K562 (cell line): Measurements from ENCODE around the gene ASPRV1. TPM values are rescaled to one million over a fixed set of nuclear protein-coding genes. Genes with fewer than 3 reads are reported as not detected.
A peak's percentile ranks its signal among the peaks of the same experiment; 100 is the strongest.

Source experiments
- BHLHE40 ChIP-seq: IDR thresholded peaks from 2 replicates; pipeline ENCODE4 v1.6.1; 2011; ENCODE audit warnings: low read length, improper control_type of control experiment
- CXXC5 ChIP-seq: fragments of 250-450 bp; sonication (Bioruptor Pico); IDR thresholded peaks from 2 replicates; pipeline ENCODE4 v1.8.0; 2022; ENCODE audit warnings: inconsistent platforms, mild to moderate bottlenecking, moderate library complexity
- DPF2 ChIP-seq: fragments of 450-650 bp; IDR thresholded peaks from 2 replicates; pipeline ENCODE4 v1.6.1; 2016
- FOSL1 ChIP-seq: fragments of 200-800 bp; sonication (Bioruptor generic); conservative IDR thresholded peaks from 2 replicates; pipeline ENCODE4 v1.6.1; 2016; ENCODE audit warnings: missing genetic modification characterization, missing compliant biosample characterization
- HDAC1 ChIP-seq, 2 experiments: fragments of 450-650 bp; IDR thresholded peaks; 2 replicates each; pipeline ENCODE4 v1.6.1; 2016 to 2017; ENCODE audit warnings: inconsistent platforms in 1 of 2, mild to moderate bottlenecking in 1 of 2, moderate library complexity in 1 of 2
- HDAC3 ChIP-seq: fragments of 450-650 bp; IDR thresholded peaks from 2 replicates; pipeline ENCODE4 v1.6.1; 2018; ENCODE audit warnings: borderline replicate concordance, mild to moderate bottlenecking, moderate library complexity; ENCODE audit not compliant: partially characterized antibody
- SMARCA5 ChIP-seq: fragments of 450-650 bp; IDR thresholded peaks from 2 replicates; pipeline ENCODE4 v1.6.1; 2016
- STAT5A ChIP-seq: IDR thresholded peaks from 2 replicates; pipeline ENCODE4 v1.6.1; 2012; ENCODE audit warnings: low read length, inconsistent platforms, borderline replicate concordance
- SUPT5H ChIP-seq: fragments of 450-650 bp; IDR thresholded peaks from 2 replicates; pipeline ENCODE4 v1.6.1; 2016
- polyA plus RNA-seq, 8 experiments: library from polyadenylated mRNA; depleted of rRNA in 4 of 8; stranded (reverse) in 5 of 8; unstranded in 3 of 8; fragments of >200 nt; fragmentation: Nextera tagmentation in 2 of 8; fragmentation: Illumina TruSeq in 1 of 8; extraction: Ambion mirVana in 2 of 8; extraction: Trizol in 1 of 8; gene quantifications; 2 replicates each; pipeline versions ENCODE4 v1.2.1 to v1.2.3, GENCODE V29; 2011 to 2014; ENCODE audit warnings: inconsistent platforms in 1 of 8, missing spikeins in 1 of 8
- total RNA-seq, 7 experiments: library from RNA; depleted of rRNA in 6 of 7; stranded (reverse); fragments of >200 nt in 6 of 7; fragmentation: Illumina TruSeq in 2 of 7; extraction: Trizol in 2 of 7; gene quantifications; 2 replicates each; pipeline versions ENCODE4 v1.2.1 to v1.2.3, GENCODE V29; 2011 to 2021; ENCODE audit warnings: low replicate concordance in 1 of 7
- TF ChIP-seq, protein P1 (sequence below): fragments of 450-650 bp; formaldehyde crosslinking; IDR thresholded peaks from 2 replicates; pipeline ENCODE4 v1.4.0; 2022; ENCODE audit warnings: mild to moderate bottlenecking, moderate library complexity
- TF ChIP-seq, protein P2 (sequence below), 2 experiments: fragments of 450-650 bp in 1 of 2; sonication (generic) in 1 of 2; formaldehyde crosslinking in 1 of 2; IDR thresholded peaks; 2 replicates each; pipeline versions ENCODE4 v1.7.1 to v1.9.0; 2016 to 2022; ENCODE audit warnings: inconsistent platforms in 1 of 2, mild to moderate bottlenecking in 1 of 2, missing genetic modification reagents in 1 of 2

ASPRV1 gene
- total and polyA plus RNA-seq, 9 of the 15 experiments (the other 6 are each of a cell fraction or from before 2014, with no cell fraction given), result 0.17 to 0.72 (median 0.47) TPM; not detected in 1

DNA sequence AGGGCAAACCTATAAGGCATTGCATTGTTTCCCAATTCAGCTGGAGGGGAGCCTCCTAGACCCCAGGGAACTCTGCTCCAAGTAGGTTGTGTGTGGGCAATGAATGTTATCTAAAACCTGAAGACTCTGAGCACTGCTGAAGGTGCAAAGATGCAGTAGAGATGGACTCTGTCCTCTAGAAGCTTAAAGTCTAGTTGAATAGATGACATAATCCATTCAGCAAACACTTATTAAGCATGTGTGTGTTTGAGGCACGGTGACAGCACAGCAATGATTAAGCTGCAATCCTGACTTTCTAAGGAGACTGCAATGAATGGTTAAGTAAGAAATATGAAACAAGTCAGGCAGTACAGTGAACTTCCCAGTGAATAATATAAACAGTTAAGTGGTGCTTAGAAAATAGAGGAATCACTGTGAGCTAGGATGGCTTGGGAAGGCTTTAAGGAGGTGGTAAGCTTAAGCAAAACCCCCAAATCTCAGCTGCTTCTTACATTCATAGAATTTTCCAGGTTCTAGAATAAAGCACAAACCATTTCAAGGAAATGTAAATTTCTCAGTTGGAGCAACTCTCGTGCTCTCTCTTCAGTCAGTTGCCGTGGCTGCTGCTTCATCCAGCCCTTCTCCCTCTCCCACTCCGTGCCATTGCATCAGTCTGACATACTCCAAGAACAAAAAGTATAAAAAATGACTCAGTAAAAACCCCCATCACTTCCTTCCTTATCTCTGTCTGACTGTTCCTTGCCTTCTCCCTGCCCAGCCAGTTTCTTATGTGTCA, 27.4 kb downstream of the ASPRV1 start (continued):
- TF ChIP-seq HDAC3 (peak; percentile 51), CXXC5 (CRISPR knock-in tag) (peak; percentile 47), FOSL1 (peak; percentile 94), SMARCA5 (no peak), DPF2 (peak; percentile 91), BHLHE40 (peak; percentile 33; the same call in 1 of the 2 replicates), STAT5A (0 out of 2 replicates have a peak, but pooled peaks have one; percentile 9), SUPT5H (no peak), HDAC1 (IDR thresholded peaks at IDR 0.05) (peak in 1 of 2 experiments; percentile 58; a peak in 2 of 4 replicates)
- TF ChIP-seq, protein P1, sequence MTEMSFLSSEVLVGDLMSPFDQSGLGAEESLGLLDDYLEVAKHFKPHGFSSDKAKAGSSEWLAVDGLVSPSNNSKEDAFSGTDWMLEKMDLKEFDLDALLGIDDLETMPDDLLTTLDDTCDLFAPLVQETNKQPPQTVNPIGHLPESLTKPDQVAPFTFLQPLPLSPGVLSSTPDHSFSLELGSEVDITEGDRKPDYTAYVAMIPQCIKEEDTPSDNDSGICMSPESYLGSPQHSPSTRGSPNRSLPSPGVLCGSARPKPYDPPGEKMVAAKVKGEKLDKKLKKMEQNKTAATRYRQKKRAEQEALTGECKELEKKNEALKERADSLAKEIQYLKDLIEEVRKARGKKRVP (CRISPR knock-in tag), result peak; percentile 87
- TF ChIP-seq, protein P2, sequence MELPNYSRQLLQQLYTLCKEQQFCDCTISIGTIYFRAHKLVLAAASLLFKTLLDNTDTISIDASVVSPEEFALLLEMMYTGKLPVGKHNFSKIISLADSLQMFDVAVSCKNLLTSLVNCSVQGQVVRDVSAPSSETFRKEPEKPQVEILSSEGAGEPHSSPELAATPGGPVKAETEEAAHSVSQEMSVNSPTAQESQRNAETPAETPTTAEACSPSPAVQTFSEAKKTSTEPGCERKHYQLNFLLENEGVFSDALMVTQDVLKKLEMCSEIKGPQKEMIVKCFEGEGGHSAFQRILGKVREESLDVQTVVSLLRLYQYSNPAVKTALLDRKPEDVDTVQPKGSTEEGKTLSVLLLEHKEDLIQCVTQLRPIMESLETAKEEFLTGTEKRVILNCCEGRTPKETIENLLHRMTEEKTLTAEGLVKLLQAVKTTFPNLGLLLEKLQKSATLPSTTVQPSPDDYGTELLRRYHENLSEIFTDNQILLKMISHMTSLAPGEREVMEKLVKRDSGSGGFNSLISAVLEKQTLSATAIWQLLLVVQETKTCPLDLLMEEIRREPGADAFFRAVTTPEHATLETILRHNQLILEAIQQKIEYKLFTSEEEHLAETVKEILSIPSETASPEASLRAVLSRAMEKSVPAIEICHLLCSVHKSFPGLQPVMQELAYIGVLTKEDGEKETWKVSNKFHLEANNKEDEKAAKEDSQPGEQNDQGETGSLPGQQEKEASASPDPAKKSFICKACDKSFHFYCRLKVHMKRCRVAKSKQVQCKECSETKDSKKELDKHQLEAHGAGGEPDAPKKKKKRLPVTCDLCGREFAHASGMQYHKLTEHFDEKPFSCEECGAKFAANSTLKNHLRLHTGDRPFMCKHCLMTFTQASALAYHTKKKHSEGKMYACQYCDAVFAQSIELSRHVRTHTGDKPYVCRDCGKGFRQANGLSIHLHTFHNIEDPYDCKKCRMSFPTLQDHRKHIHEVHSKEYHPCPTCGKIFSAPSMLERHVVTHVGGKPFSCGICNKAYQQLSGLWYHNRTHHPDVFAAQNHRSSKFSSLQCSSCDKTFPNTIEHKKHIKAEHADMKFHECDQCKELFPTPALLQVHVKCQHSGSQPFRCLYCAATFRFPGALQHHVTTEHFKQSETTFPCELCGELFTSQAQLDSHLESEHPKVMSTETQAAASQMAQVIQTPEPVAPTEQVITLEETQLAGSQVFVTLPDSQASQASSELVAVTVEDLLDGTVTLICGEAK (IDR thresholded peaks at IDR 0.05), result peak; percentile 35; the same call in 1 of the 2 replicates
- TF ChIP-seq, protein P2 (CRISPR knock-in tag; IDR thresholded peaks at IDR 0.05), result no peak
